B cell (primary cell): ENCODE data around the gene PHF13. TPM values are rescaled to one million over a fixed set of nuclear protein-coding genes. Genes with fewer than 3 reads are reported as not detected.

Source experiments
- ATAC-seq: fragments of 200-7000 bp; cut with Tn5 transposase; one replicate; pipeline ENCODE4 v1.10.0; 2021; ENCODE audit warnings: low read depth, mild to moderate bottlenecking, moderate number of reproducible peaks, moderate library complexity
- CTCF ChIA-PET: fragments of 350-600 bp; sonication (Branson Sonifier 250); formaldehyde crosslinking; loops from one replicate; lab custom pipeline; 2021; ENCODE audit warnings: antibody characterized with exemption, inconsistent platforms; lab: Charles Lee
- POLR2A ChIA-PET: fragments of 350-600 bp; sonication (Branson Sonifier 250); formaldehyde crosslinking; loops from one replicate; lab custom pipeline; 2021; ENCODE audit warnings: antibody characterized with exemption; lab: Charles Lee
- DNase-seq: peaks from one replicate; pipeline ENCODE4 v3.0.0; 2013
- H2AFZ ChIP-seq: 2 replicates; pipeline ENCODE4 v1.6.1; 2012; ENCODE audit warnings: mild to moderate bottlenecking, low read depth, low read length; ENCODE audit not compliant: insufficient read depth, poor library complexity, severe bottlenecking
- H3K27ac ChIP-seq, 2 donors: 1 replicate in 1 of 2; 2 replicates in 1 of 2; pipeline ENCODE4 v1.5.1; 2012 to 2013; ENCODE audit warnings: low read length in 2 of 2, mild to moderate bottlenecking in 2 of 2, moderate library complexity in 1 of 2
- H3K27me3 ChIP-seq, 4 experiments: fragments of 200-600 bp in 1 of 4; sonication (generic) in 1 of 4; replicated peaks in 1 of 4; 1 replicate in 2 of 4; 2 replicates in 2 of 4; pipeline versions ENCODE4 v1.6.1 to v1.7.0; 2013 to 2016; ENCODE audit warnings: low read length in 3 of 4, mild to moderate bottlenecking in 2 of 4, mixed read lengths in 1 of 4, moderate library complexity in 1 of 4; ENCODE audit not compliant: insufficient read depth in 4 of 4, control insufficient read depth in 3 of 4; ENCODE audit errors: control extremely low read depth in 1 of 4
- H3K36me3 ChIP-seq, 2 experiments: replicated peaks in 1 of 2; 1 replicate in 1 of 2; 2 replicates in 1 of 2; pipeline versions ENCODE4 v1.6.1 to v1.7.1; 2013; ENCODE audit warnings: low read length in 1 of 2; ENCODE audit not compliant: insufficient read depth in 2 of 2, control insufficient read depth in 1 of 2; ENCODE audit errors: control extremely low read depth in 1 of 2, extremely low read depth in 1 of 2
- H3K4me1 ChIP-seq, 2 donors: fragments of 200-600 bp in 1 of 2; sonication (generic) in 1 of 2; 1 replicate in 1 of 2; 2 replicates in 1 of 2; pipeline versions ENCODE4 v1.5.1 to v1.6.1; 2013 to 2017; ENCODE audit warnings: low read length in 2 of 2; ENCODE audit not compliant: control insufficient read depth in 2 of 2, insufficient read depth in 2 of 2
- H3K4me2 ChIP-seq: replicated peaks from 2 replicates; pipeline ENCODE3; 2012; ENCODE audit warnings: mild to moderate bottlenecking, low read depth, low read length; ENCODE audit not compliant: poor library complexity, severe bottlenecking
- H3K4me3 ChIP-seq, 5 experiments: fragments of 200-600 bp in 1 of 5; sonication (generic) in 1 of 5; 1 replicate in 3 of 5; 2 replicates in 2 of 5; pipeline versions ENCODE4 v1.5.1 to v1.7.0; 2011 to 2016; ENCODE audit warnings: low read length in 4 of 5, mild to moderate bottlenecking in 4 of 5, low read depth in 2 of 5, control low read depth in 1 of 5, moderate library complexity in 1 of 5; ENCODE audit not compliant: insufficient read depth in 1 of 5; ENCODE audit errors: control extremely low read depth in 1 of 5, extremely low read depth in 1 of 5
- H3K79me2 ChIP-seq: fragments of 200-600 bp; sonication (generic); one replicate; pipeline ENCODE4 v1.6.0; 2016; ENCODE audit warnings: low read length; ENCODE audit not compliant: control insufficient read depth, insufficient read depth
- H3K9ac ChIP-seq: fragments of 200-600 bp; sonication (generic); 2 replicates; pipeline ENCODE4 v1.6.1; 2017; ENCODE audit warnings: mild to moderate bottlenecking, low read length, moderate library complexity
- H3K9me3 ChIP-seq, 3 donors: one replicate each; pipeline versions ENCODE4 v1.6.1 to v1.7.1; 2013; ENCODE audit warnings: low read length in 2 of 3; ENCODE audit not compliant: control insufficient read depth in 2 of 3, insufficient read depth in 1 of 3; ENCODE audit errors: control extremely low read depth in 1 of 3
- H4K20me1 ChIP-seq: 2 replicates; pipeline ENCODE4 v1.6.0; 2012; ENCODE audit warnings: mild to moderate bottlenecking, low read length; ENCODE audit not compliant: insufficient read depth, control insufficient read depth, poor library complexity, severe bottlenecking
- H3K27ac Mint-ChIP-seq: one replicate; pipeline ENCODE4 v1.8.0; 2021; ENCODE audit warnings: mixed read lengths
- H3K27me3 Mint-ChIP-seq: one replicate; pipeline ENCODE4 v1.8.0; 2021; ENCODE audit warnings: mixed read lengths
- H3K4me1 Mint-ChIP-seq: one replicate; pipeline ENCODE4 v1.8.0; 2021; ENCODE audit warnings: mixed read lengths
- H3K4me3 Mint-ChIP-seq: one replicate; pipeline ENCODE4 v1.8.0; 2021; ENCODE audit warnings: mixed read lengths
- H3K9me3 Mint-ChIP-seq: one replicate; pipeline ENCODE4 v1.8.0; 2022; ENCODE audit warnings: mixed read lengths; ENCODE audit not compliant: insufficient read depth
- EZH2 ChIP-seq: IDR thresholded peaks from 2 replicates; pipeline ENCODE4 v1.6.1; 2012; ENCODE audit warnings: borderline replicate concordance, low read depth, mild to moderate bottlenecking, moderate library complexity, low read length; ENCODE audit not compliant: insufficient read depth, poor library complexity, severe bottlenecking
- WGBS: methylation state at CpG from one replicate; pipeline ENCODE4 v1.1.5; 2013; ENCODE audit warnings: missing lambda C conversion rate; ENCODE audit not compliant: insufficient coverage; 5-methylcytosine and 5-hydroxymethylcytosine counted together
- intact Hi-C: fragments of 100-400 bp; cut with micrococcal nuclease; formaldehyde crosslinking; loops from one replicate; pipeline ENCODE4 v1.10.0; 2022
- polyA plus RNA-seq: library from polyadenylated mRNA; depleted of rRNA; stranded (reverse); fragments of >200 nt; gene quantifications from 2 replicates; pipeline ENCODE4 v1.2.3, GENCODE V29; 2012
- total RNA-seq, 2 donors: library from RNA; stranded (reverse); fragments of 120-200 nt in 1 of 2; gene quantifications; 1 replicate in 1 of 2; 2 replicates in 1 of 2; pipeline versions ENCODE4 v1.2.3 to v1.2.4, GENCODE V29; 2013 to 2022
- TF ChIP-seq, protein P1 (sequence below): fragments of 200-600 bp; IDR thresholded peaks from one replicate; pipeline ENCODE4 v1.8.0; 2022; ENCODE audit warnings: antibody characterized with exemption, mild to moderate bottlenecking

Gene PHF13
- total and polyA plus RNA-seq, 2 donors (not counting 1 experiment from before 2014, with no cell fraction given), result 5.3 to 11.0 TPM

DNA sequence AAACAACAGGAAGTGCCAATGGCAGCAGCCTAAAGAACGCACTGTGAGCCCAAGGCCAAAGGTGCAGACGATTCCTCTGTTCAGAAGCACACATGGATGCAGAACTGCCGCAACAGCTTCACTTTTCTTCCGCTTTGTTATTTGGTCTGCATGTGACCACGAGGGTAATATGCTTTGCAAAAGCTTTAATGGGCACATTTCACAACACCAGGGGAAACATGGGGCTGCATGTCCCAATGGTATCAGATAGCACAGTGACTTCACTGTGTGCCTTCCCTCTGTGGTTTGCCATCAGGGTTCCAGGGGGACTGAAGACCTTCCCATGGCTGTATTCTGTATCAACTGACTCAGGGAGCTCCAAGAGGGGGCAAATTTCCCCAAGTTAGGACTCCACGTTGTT, 39.5 kb downstream of the PHF13 start:
- 94% methylated on average over 6 of the region's 6 CpGs for WGBS
- no peak overlapping the region for H3K27ac Mint-ChIP-seq
- Histone ChIP-seq H3K27me3 (no peaks in the 10 kb centered on the region), H3K9ac (no peak overlapping the region), H3K79me2 (no peaks in the 10 kb centered on the region), H3K4me1 (no peaks in the 10 kb centered on the region), H4K20me1 (no peaks in the 10 kb centered on the region), H3K9me3 (no peaks in the 10 kb centered on the region), H3K4me2 (no peak overlapping the region), H3K4me3 (no peak overlapping the region), H3K27ac (no peak overlapping the region), H3K36me3 (peaks cover 2 to 36% of the 10 kb centered on the region in 2 experiments), H2AFZ (no peak overlapping the region)
- H3K4me3 Mint-ChIP-seq, result no peak overlapping the region
- TF ChIP-seq, protein P1, sequence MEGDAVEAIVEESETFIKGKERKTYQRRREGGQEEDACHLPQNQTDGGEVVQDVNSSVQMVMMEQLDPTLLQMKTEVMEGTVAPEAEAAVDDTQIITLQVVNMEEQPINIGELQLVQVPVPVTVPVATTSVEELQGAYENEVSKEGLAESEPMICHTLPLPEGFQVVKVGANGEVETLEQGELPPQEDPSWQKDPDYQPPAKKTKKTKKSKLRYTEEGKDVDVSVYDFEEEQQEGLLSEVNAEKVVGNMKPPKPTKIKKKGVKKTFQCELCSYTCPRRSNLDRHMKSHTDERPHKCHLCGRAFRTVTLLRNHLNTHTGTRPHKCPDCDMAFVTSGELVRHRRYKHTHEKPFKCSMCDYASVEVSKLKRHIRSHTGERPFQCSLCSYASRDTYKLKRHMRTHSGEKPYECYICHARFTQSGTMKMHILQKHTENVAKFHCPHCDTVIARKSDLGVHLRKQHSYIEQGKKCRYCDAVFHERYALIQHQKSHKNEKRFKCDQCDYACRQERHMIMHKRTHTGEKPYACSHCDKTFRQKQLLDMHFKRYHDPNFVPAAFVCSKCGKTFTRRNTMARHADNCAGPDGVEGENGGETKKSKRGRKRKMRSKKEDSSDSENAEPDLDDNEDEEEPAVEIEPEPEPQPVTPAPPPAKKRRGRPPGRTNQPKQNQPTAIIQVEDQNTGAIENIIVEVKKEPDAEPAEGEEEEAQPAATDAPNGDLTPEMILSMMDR, result no peak
- TF ChIP-seq EZH2, result no peak
- no peaks in the 10 kb centered on the region for H3K27me3 Mint-ChIP-seq
- no peaks in the 10 kb centered on the region for H3K4me1 Mint-ChIP-seq
- CTCF ChIA-PET, result no interaction called here
- ATAC-seq, result no peak
- intact Hi-C loops, result no loop called here
- POLR2A ChIA-PET, result no interaction called here
- H3K9me3 Mint-ChIP-seq, result no peaks in the 10 kb centered on the region
- no peak for DNase-seq

- no peak overlapping the region for H3K4me3 Mint-ChIP-seq
- no peaks in the 10 kb centered on the region for H3K79me2 ChIP-seq
- H3K36me3 ChIP-seq, result peaks cover 4 to 39% of the 10 kb centered on the region in 2 experiments
- H3K9me3 Mint-ChIP-seq, result no peaks in the 10 kb centered on the region
- H2AFZ ChIP-seq, result no peak overlapping the region
- ChIA-PET CTCF (interaction anchor here (3.3 kb wide), 1 partner anchor 8 kb away, joined by 12 read pairs; no protein-coding TSS in a partner anchor), POLR2A (no interaction called here)
- no peak for TF ChIP-seq EZH2
- TF ChIP-seq, protein P1, result no peak
- no peak overlapping the region for H3K4me2 ChIP-seq
- no peak overlapping the region for H3K27ac ChIP-seq
- H3K27ac Mint-ChIP-seq, result no peak overlapping the region
- no peak for DNase-seq
- H3K4me1 Mint-ChIP-seq, result no peaks in the 10 kb centered on the region
- H3K9me3 ChIP-seq, result no peaks in the 10 kb centered on the region
- H3K27me3 Mint-ChIP-seq, result no peaks in the 10 kb centered on the region
- no peak overlapping the region for H3K4me3 ChIP-seq
- 98% methylated on average over 11 of the region's 23 CpGs for WGBS
- H3K27me3 ChIP-seq, result no peaks in the 10 kb centered on the region
- intact Hi-C loops, result no loop called here
- peaks cover under 1% of the 10 kb centered on the region for H4K20me1 ChIP-seq
- ATAC-seq, result no peak
- no peaks in the 10 kb centered on the region for H3K4me1 ChIP-seq
- H3K9ac ChIP-seq, result no peak overlapping the region
These were observed 40.1 kb downstream of the PHF13 start for GRCh38 chr1:6653436-6654290.
